MCF 10A (cell line): ENCODE data around the gene FOXP1. TPM values are rescaled to one million over a fixed set of nuclear protein-coding genes. Genes with fewer than 3 reads are reported as not detected.

Experiments
- BruUV-seq: library from RNA; stranded (reverse); fragments of 400-500 nt; replicated peaks from 2 replicates; lab custom pipeline; 2021; lab: Mats Ljungman, UMichigan
- CTCF ChIA-PET: fragments of 300-600 bp; sonication (Branson Sonifier 250); formaldehyde crosslinking; extraction: SDS; loops from one replicate; lab custom pipeline; 2021; ENCODE audit warnings: antibody characterized with exemption, inconsistent platforms; lab: Yijun Ruan, JAX
- POLR2A ChIA-PET: fragments of 300-600, 350-650 bp; sonication (Branson Sonifier 250); formaldehyde crosslinking; extraction: SDS; loops from one replicate; lab custom pipeline; 2020; ENCODE audit warnings: antibody characterized with exemption, inconsistent platforms; lab: Yijun Ruan, JAX
- DNase-seq: peaks from one replicate; pipeline ENCODE4 v3.0.0-alpha.2; 2018; ENCODE audit not compliant: unreplicated experiment
- H3K27ac Mint-ChIP-seq: one replicate; pipeline ENCODE4 v1.8.0; 2022; ENCODE audit warnings: mild to moderate bottlenecking, low read depth, mixed read lengths; ENCODE audit not compliant: unreplicated experiment
- H3K27me3 Mint-ChIP-seq: one replicate; pipeline ENCODE4 v1.8.0; 2022; ENCODE audit warnings: mixed read lengths; ENCODE audit not compliant: insufficient read depth, unreplicated experiment
- H3K36me3 Mint-ChIP-seq: one replicate; pipeline ENCODE4 v1.8.0; 2022; ENCODE audit warnings: mild to moderate bottlenecking, moderate library complexity, mixed read lengths; ENCODE audit not compliant: insufficient read depth, unreplicated experiment
- H3K4me1 Mint-ChIP-seq: one replicate; pipeline ENCODE4 v1.8.0; 2022; ENCODE audit warnings: mixed read lengths; ENCODE audit not compliant: insufficient read depth, unreplicated experiment
- H3K4me3 Mint-ChIP-seq: one replicate; pipeline ENCODE4 v1.8.0; 2022; ENCODE audit warnings: mild to moderate bottlenecking, moderate library complexity, mixed read lengths; ENCODE audit not compliant: unreplicated experiment
- H3K9me3 Mint-ChIP-seq: one replicate; pipeline ENCODE4 v1.8.0; 2022; ENCODE audit warnings: mixed read lengths; ENCODE audit not compliant: unreplicated experiment
- intact Hi-C: fragments of 100-400 bp; cut with micrococcal nuclease; formaldehyde crosslinking; loops from 2 replicates; pipeline ENCODE4 v1.14.1; 2022
- total RNA-seq: library from RNA; stranded (reverse); gene quantifications from 2 replicates; pipeline ENCODE4 v1.2.3, GENCODE V29; 2022
- TF ChIP-seq, protein P1 (sequence below): fragments of 200-600 bp; IDR thresholded peaks from one replicate; pipeline ENCODE4 v1.8.0; 2022; ENCODE audit warnings: antibody characterized with exemption, mild to moderate bottlenecking; ENCODE audit not compliant: unreplicated experiment

The FOXP1 gene
- total RNA-seq, 1 experiment from 2014 or later: 49.0 TPM

DNA sequence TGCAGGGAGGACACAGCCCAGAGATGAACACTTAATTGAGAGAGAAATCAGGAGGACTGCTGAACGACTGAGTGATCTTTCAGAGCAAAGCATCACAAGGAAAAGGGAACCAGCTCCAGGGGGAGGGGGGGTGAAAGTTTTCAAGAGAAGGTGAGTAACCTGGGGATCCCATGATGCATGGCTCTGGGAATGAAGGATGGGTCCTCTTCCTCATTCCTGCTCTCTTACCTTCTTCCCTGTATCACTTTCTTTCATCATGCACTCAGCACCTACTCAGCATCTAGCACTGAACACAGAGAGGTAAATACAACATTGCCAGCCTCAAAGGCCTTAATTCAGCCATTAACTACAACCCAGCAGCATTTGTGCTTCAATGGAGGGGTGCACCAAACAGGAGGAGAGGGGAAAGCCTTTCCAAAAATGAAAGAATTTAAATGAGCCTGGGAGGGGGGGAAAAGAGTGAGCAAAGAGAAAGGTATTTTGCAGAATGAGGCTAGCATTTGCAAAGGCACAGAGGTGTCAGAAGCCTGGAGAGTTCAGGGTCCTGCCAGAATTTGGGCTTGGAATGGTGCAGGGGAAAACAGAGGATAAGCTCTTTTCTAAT lies 427.4 kb downstream of the FOXP1 start:
- no peak for DNase-seq
- BruUV-seq: no TSS peak
- CTCF ChIA-PET: interaction anchor here (1.1 kb wide), 1 partner anchor 38 kb away, joined by 3 read pairs; no protein-coding TSS in a partner anchor
- Mint-ChIP-seq H3K4me3 (no peak overlapping the region), H3K27ac (no peak overlapping the region), H3K9me3 (peaks cover 3% of the 10 kb centered on the region), H3K27me3 (no peaks in the 10 kb centered on the region), H3K4me1 (peaks cover 16% of the 10 kb centered on the region), H3K36me3 (peaks cover 6% of the 10 kb centered on the region)
- intact Hi-C loops: no loop called here
- TF ChIP-seq, protein P1, sequence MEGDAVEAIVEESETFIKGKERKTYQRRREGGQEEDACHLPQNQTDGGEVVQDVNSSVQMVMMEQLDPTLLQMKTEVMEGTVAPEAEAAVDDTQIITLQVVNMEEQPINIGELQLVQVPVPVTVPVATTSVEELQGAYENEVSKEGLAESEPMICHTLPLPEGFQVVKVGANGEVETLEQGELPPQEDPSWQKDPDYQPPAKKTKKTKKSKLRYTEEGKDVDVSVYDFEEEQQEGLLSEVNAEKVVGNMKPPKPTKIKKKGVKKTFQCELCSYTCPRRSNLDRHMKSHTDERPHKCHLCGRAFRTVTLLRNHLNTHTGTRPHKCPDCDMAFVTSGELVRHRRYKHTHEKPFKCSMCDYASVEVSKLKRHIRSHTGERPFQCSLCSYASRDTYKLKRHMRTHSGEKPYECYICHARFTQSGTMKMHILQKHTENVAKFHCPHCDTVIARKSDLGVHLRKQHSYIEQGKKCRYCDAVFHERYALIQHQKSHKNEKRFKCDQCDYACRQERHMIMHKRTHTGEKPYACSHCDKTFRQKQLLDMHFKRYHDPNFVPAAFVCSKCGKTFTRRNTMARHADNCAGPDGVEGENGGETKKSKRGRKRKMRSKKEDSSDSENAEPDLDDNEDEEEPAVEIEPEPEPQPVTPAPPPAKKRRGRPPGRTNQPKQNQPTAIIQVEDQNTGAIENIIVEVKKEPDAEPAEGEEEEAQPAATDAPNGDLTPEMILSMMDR: no peak
- POLR2A ChIA-PET: no interaction called here

DNA sequence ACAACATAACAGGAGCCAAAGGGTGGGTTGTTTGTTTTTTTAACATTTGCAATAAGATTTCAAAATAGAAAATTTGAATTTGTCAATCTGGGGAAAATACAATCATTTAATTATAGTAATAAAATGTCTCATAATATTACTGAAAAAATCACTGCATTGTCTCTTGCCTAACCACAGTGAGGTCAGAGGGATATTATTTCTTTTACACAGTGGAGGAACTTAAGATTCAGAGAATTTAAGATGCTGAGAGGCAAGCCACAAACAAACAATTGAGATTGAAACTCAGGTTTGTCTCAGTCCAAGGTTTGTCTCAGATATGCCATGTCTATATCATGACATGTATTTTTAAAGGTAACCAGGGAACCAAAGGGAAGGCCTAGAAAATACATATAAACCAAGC lies 428.7 kb downstream of the FOXP1 start:
- ChIA-PET POLR2A (no interaction called here), CTCF (interaction anchor here (0.5 to 1.1 kb wide), 3 partner anchors 36 to 1746 kb away, joined by 3 read pairs; no protein-coding TSS in a partner anchor)
- Mint-ChIP-seq H3K9me3 (no peaks in the 10 kb centered on the region), H3K27me3 (no peaks in the 10 kb centered on the region), H3K36me3 (peaks cover 6% of the 10 kb centered on the region), H3K4me1 (peaks cover 11% of the 10 kb centered on the region), H3K27ac (no peak overlapping the region), H3K4me3 (no peak overlapping the region)
- intact Hi-C loops: no loop called here
- TF ChIP-seq, protein P1: no peak
- no peak for DNase-seq
- no TSS peak for BruUV-seq

DNA sequence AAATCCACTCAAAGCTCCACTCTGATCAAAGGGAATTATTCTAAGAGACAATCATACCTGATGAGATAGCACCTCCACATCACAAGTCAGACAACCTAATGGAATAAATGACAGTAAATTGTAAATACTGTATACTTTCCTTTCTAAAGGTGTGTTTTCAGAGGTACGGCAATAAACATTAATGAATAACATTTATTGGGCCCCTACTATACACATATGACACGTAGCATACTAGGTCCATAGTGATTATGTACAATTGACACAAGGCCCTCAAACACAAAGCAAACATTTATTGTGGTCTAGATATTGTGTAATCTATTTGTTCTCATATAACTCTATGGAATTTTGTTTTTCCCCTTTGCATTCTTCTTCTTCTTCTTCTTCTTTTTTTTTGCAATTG lies 429.8 kb downstream of the FOXP1 start:
- Mint-ChIP-seq H3K27ac (no peak overlapping the region), H3K4me1 (peaks cover 11% of the 10 kb centered on the region), H3K9me3 (no peaks in the 10 kb centered on the region), H3K36me3 (peaks cover 6% of the 10 kb centered on the region), H3K4me3 (no peak overlapping the region), H3K27me3 (no peaks in the 10 kb centered on the region)
- DNase-seq: no peak
- BruUV-seq: no TSS peak
- POLR2A ChIA-PET: interaction anchor here (0.6 to 1.1 kb wide), 2 partner anchors 58 to 97 kb away, joined by 3 read pairs; no protein-coding TSS in a partner anchor
- TF ChIP-seq, protein P1: no peak
- intact Hi-C loops: no loop called here
- CTCF ChIA-PET: interaction anchor here (0.6 kb wide), 2 partner anchors 20 to 568 kb away, joined by 3 to 4 read pairs; no protein-coding TSS in a partner anchor

DNA sequence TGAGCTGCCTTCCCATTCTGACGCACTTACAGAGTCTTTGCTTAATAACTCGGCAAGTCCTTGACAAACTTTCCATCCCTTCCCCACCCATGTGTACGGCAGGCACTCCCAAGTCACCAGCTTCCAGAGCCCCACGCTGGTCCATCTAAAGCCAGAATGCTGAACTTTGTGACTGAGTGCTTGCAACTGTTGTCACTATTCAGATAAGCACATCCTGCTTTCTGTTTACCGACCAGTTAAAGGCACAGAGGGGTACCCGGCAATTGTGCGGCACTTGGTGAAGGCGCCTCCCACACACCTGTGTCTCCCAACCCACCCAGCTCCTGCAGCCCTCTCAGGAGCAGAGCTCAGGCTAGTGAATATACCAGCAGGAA lies 430.6 kb downstream of the FOXP1 start:
- Mint-ChIP-seq H3K4me1 (peaks cover 11% of the 10 kb centered on the region), H3K36me3 (peaks cover 6% of the 10 kb centered on the region), H3K4me3 (no peak overlapping the region), H3K27ac (no peak overlapping the region), H3K9me3 (no peaks in the 10 kb centered on the region), H3K27me3 (no peaks in the 10 kb centered on the region)
- POLR2A ChIA-PET: interaction anchor here (0.6 kb wide), 1 partner anchor 96 kb away, joined by 3 read pairs; no protein-coding TSS in a partner anchor
- TF ChIP-seq, protein P1: no peak
- no peak for DNase-seq
- CTCF ChIA-PET: interaction anchor here (0.9 kb wide), 1 partner anchor 15 kb away, joined by 3 read pairs; no protein-coding TSS in a partner anchor
- intact Hi-C loops: no loop called here
- no TSS peak for BruUV-seq
